ENCODE results near the gene CUL2.

DNA sequence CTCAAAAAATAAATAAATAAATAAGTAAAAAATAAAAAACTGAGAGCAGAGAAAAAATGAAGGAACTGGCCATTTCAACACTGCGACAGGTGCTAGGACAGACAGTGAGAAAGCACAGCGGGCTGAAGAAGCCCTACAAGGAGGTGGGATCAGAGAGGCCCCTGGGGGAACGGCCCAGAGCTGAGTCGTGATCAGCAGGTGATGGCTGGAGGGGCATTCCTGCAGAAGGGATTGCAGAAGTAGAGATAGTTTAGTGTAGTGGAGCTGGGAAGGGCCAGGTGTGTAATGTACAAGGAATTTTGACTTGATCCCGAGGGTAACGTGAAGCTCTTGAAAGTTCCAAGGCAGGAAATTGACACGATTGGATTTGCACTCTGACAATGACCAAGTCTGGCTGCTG lies 112.1 kb downstream of the CUL2 start:
- TF ChIP-seq CTCF (IDR thresholded peaks at IDR 0.05) = no peak
- TF ChIP-seq POLR2A (IDR thresholded peaks at IDR 0.05) = no peak
- no peak for TF ChIP-seq EP300 (IDR thresholded peaks at IDR 0.05)
